Measurements from ENCODE around the gene NGB. TPM values are rescaled to one million over a fixed set of nuclear protein-coding genes. Genes with fewer than 3 reads are reported as not detected.
"Not testable (repeated sequence)": the region's sequence is repeated elsewhere in the genome, so short reads cannot be mapped to it uniquely, and the experiment has no call there.

Gene NGB
- total RNA-seq, 1 donor from 2014 or later: not detected

GRCh38 chr14:77301103-77301502 is 30.1 kb upstream of the NGB start:
- intact Hi-C loops (cut with DNase I): no loop called here
- DNase-seq (ENCODE audit: missing footprints) (no peak), ATAC-seq (peak; percentile 42)

DNA sequence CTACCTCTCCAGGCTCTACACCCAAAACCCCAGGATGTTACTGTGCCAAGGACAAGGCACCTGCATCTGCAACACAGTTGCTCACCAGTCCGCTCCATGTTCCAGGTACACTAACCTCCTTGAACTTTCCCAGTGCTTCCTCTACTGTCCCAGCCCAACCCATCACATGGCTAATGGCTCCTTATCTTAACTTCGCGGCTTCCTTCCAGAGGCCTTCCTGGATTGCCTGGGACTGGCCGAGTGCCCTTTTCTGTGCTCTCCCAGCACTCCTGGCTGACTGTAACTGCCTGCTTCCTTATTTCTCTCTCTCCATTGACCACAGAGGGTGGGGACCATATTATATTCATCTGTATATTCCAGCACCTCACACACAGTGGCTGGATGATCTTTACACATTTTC is 28.8 kb upstream of the NGB start:
- intact Hi-C loops (cut with DNase I): no loop called here
- ATAC-seq (no peak), DNase-seq (ENCODE audit: missing footprints) (no peak)

GRCh38 chr14:77296906-77297305 is 25.9 kb upstream of the NGB start:
- DNase-seq (ENCODE audit: missing footprints) (no peak), ATAC-seq (no peak)
- intact Hi-C loops (cut with DNase I): no loop called here

- ATAC-seq (no peak), DNase-seq (ENCODE audit: missing footprints) (no peak)
- intact Hi-C loops (cut with DNase I): no loop called here
Observed at GRCh38 chr14:77296155-77296554, 25.1 kb upstream of the NGB start.

GRCh38 chr14:77290705-77291104 is 19.7 kb upstream of the NGB start:
- ATAC-seq (no peak), DNase-seq (ENCODE audit: missing footprints) (no peak)
- intact Hi-C loops (cut with DNase I): no loop called here

GRCh38 chr14:77286576-77286975 is 15.6 kb upstream of the NGB start:
- ATAC-seq (no peak), DNase-seq (ENCODE audit: missing footprints) (no peak)
- intact Hi-C loops (cut with DNase I): no loop called here

- DNase-seq (ENCODE audit: missing footprints) (no peak), ATAC-seq (no peak)
- intact Hi-C loops (cut with DNase I): no loop called here
Observed at GRCh38 chr14:77284466-77284865, 13.5 kb upstream of the NGB start.

DNA sequence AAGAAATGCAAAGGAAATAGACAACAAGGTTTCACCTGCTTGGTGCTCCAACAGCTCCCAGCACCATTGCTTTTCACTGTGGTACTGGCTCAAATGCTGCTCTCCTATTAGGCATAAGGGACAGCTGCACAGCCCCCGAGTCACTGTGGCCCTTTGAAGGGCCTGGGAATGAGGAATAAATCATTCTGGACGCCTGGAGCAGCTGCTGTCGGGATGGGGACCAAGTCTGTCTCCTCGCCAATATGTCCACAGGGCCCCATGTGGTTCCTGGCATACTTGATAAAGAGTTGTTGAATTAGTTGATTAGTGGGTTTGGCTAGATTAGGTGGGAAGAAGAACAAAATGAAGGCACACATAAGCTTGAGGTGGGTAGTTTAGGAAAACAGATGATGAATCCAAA is 13.1 kb upstream of the NGB start:
- intact Hi-C loops (cut with DNase I): no loop called here

DNA sequence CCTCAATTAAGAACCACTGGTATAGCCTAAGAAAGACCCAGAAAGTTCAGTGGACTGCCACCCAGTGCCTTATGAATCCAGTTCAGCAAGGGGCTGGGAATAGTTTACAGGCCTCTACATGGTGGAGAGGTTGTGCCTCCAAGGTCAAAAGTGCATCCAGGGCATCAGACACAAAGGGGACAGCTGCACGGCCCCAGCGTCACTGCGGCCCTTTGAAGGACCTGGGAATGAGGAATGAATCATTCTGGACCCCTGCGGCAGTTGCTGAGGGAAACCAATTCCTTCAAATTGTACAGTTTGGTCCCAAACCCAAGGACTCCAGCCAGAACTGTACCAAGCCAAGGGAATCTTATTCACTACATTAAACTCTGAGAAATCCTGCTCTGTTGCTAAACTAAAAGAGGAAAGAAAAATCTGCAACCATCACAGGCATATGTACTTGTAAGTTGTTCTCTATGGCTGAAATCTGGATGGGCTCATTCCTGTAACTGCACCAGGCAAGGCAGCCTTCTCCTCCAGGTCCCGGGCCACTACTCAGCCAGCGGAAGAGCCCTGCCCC is 10.9 kb upstream of the NGB start:
- ATAC-seq: no peak
- intact Hi-C loops (cut with DNase I): no loop called here
- DNase-seq (ENCODE audit: missing footprints): no peak

More for the DNA sequence above, 13.1 kb upstream of the NGB start:
- ATAC-seq (no peak), DNase-seq (ENCODE audit: missing footprints) (no peak)

GRCh38 chr14:77280921-77281320 is 9.9 kb upstream of the NGB start:
- ATAC-seq; DNase-seq (ENCODE audit: missing footprints); intact Hi-C loops (cut with DNase I): not testable (repeated sequence)

DNA sequence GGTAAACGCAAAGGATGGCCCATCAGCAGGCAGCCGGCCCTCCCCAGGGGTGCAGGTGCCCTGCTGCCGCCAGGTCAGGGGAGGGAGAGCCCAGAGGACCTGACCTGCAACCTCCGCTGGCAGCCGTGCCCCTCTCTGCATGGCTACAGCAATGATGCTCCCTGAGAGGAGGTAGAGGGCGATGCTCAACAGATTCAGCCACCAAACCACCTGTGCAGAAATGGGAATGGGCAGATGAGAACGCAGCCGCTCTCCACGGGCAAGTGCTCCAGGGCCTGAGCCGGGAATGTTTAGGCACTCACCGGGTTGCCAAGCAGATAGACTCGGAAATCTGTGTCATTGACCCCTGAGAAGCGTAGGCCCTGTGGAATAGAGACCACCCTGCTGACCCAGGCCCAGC is 8.7 kb upstream of the NGB start:
- ATAC-seq: no peak
- intact Hi-C loops (cut with DNase I): no loop called here
- DNase-seq (ENCODE audit: missing footprints): no peak

- intact Hi-C loops (cut with DNase I): no loop called here
- no peak for ATAC-seq
- no peak for DNase-seq (ENCODE audit: missing footprints)
Observed at GRCh38 chr14:77278461-77279230, 7.6 kb upstream of the NGB start.

- ATAC-seq: no peak
- no peak for DNase-seq (ENCODE audit: missing footprints)
- intact Hi-C loops (cut with DNase I): no loop called here
Observed at GRCh38 chr14:77276959-77277358, 6.0 kb upstream of the NGB start.

DNA sequence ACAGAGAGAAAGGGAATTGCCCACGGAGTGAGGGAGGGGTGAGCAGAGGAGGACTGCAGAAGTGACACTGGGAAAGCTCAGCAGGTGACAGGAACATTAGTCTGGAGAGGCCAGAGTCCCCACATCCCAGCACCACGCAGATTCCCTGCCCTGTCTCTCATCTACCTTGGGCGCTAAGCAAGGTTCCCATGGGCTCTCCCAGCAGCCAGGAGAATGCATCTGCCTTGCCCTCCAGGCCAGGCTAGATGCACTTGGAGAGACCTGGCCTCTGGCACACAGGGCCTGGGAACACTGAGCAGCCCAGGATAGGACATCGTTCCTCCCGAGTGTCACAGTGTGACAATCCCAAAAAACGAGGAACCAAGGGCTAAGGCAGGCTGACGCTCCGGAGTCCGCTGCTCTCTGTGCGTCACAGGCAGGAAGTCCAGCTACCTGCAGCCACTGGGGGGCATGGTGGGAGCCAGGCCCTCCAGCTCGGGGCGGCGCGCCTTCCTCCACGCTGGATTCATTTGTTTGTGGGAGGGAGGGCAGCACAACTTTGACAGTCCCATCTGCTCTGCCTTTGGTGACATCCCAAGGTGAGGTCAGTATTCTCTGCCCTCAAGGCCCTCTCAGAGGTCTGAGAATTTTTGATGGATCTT is 5.4 kb upstream of the NGB start:
- ATAC-seq: no peak
- intact Hi-C loops (cut with DNase I): no loop called here
- no peak for DNase-seq (ENCODE audit: missing footprints)

DNA sequence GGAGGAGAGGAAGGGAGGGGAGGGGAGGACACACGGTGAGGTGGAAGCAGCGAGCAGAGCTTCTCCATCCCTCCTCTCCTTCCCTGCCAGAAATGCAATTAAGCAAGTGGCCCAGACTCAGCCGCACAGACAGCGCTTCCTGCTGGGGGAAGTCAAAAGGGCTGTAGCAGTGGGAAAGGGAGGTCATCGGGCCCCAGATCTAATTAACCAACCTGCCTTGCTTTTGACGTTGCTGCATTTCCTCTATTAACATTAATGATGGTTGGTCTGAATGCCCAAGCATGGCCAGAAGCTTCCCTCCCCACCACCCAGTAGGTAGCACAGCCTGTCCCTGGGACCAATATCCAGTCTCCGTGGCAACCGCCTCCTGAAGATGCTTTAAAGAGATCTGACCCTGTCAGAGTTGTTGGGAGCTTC is 4.6 kb upstream of the NGB start:
- no peak for ATAC-seq
- no peak for DNase-seq (ENCODE audit: missing footprints)
- intact Hi-C loops (cut with DNase I): no loop called here

DNA sequence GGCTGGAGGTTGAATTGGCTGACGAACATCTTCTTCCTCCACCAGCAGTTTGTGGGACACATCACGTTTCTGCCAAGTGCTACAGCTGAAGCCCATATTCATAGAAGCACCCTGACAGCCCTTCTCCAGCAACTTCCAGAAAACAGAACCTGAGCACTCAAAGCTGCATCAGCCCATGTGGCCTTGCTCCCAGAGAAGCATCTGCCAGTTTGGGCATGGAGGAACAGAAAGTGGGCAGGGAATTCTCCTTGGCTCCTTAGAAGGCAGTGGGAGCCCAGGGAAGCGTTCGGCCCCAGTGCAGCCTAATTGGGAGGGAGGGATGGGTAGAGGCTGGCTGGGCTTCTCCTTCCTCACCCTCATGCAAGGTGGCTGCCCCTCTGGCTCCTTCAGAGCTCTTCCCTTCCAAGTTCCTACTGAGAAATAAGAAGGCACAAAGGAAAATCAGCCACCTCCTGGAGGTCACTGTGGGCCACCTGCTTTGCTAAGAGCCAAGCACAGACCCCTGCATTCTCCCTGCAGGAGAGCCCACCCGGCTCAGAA is 4.1 kb upstream of the NGB start:
- intact Hi-C loops (cut with DNase I): no loop called here
- ATAC-seq: no peak
- DNase-seq (ENCODE audit: missing footprints): no peak

GRCh38 chr14:77273796-77274195 is 2.8 kb upstream of the NGB start:
- ATAC-seq (no peak), DNase-seq (ENCODE audit: missing footprints) (no peak)
- intact Hi-C loops (cut with DNase I): no loop called here

DNA sequence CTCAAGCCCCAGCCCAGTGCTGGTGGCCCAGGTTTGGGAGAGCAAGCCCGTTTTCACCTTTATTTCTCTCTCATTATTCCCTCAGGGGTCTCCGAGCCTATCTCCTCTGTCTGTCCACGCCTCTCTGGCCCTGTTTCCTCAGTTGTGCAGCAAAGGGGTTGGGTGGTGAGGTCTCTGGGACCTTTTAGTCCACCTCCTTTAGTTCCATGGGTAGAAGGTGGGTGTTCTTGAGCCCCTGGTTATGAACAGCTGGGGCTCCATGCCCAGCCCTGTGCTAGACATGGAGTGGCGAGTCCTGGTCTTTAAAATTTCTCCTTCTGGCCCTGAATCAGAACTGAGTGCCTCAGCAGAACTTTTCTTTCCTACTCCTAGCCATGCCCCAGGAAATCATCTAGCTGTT is 1.3 kb upstream of the NGB start:
- DNase-seq (ENCODE audit: missing footprints) (no peak), ATAC-seq (no peak)
- intact Hi-C loops (cut with DNase I): no loop called here

GRCh38 chr14:77270361-77271112 is 469 bp downstream of the NGB start:
- no peak for ATAC-seq
- DNase-seq (ENCODE audit: missing footprints): no peak
- intact Hi-C loops (cut with DNase I): no loop called here

All from Right ventricle myocardium inferior (tissue), 1 donor.